Measurements from ENCODE around the gene NEO1.

The NEO1 gene

DNA sequence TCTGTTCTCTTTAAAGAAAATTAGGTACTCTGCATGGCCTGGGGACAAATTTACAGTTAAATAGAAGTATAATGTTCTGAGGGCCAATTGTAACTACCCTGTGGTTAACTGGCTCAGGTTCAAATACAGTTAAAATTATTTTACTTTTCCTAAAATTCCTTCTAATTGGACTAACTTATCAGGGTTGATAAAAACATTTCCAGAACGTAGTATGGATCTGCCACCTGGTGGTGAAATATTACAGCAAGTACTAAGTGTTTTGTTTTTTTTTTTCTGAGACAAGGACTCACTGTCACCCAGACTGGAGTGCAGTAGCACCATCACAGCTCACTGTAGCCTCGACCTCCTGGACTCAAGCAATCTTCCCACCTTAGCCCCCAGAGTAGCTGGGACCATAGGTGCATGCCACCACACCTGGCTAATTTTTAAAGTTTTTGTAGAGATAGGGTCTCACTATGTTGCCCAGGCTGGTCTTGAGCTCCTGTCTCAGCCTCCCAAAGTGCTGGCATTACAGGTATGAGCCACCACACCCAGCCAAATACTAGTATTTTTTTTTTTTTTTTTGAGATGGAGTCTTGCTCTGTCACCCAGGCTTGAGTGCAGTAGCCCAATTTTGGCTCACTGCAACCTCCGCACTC is 29.2 kb downstream of the NEO1 start:
- DNase-seq = peak; percentile 22 to 47

DNA sequence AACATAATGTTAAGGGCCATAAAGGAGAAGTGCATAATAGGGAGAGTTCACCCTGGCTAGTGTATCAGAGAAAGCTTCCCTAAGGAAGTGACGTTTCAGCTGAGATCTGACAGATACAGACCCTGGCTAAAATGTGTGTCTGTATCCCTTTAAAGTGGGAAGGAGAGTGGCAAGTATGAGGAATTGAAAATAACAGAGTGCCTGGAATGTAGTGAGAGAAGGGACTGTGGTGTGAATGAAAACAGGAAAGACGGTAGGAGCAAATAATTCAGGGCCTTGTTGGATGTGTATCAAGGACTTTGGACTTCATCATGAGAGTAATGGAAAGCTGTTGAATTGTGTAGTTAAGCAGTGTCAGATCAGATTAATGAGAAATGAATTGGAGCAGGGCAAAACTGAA is 30.5 kb downstream of the NEO1 start:
- DNase-seq = no peak

DNA sequence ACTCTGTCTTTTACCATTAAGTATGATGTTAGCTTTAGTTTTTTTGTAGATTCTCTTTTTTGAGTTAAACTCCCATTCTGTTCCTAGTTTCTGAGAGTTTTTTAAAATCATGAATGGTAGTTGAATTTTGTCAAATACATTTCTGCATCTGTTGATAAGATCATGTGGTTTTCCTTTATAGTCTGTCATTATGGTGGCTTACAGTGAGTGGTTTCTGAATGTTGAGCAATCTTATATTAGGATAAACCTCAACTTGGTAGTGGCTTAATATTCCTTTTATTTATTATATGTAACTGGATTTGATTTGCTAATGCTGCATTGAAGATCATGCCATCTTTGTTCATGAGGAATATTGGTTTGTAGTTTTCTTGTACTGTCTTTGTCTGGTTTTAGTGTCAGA is 34.8 kb downstream of the NEO1 start:
- DNase-seq = no peak

DNA sequence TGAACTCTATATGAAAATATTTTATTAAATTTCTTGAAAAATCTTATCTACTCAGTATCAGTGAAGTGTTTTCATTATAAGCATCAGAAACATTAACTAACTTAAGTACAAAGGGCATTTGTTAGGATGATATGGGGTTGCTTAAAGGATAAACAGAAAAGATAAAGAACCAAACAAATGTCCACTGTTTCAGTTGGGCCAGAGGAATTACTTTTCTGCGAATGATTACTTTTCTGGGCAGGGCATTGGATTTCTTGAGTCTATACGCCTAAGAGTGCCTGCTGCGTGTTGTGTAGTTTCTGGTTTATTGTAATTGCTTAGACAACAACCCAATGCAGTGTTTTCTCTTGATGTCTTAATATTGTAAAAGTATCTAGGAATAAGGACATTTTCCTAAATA is 52.8 kb downstream of the NEO1 start:
- no peak for DNase-seq

DNA sequence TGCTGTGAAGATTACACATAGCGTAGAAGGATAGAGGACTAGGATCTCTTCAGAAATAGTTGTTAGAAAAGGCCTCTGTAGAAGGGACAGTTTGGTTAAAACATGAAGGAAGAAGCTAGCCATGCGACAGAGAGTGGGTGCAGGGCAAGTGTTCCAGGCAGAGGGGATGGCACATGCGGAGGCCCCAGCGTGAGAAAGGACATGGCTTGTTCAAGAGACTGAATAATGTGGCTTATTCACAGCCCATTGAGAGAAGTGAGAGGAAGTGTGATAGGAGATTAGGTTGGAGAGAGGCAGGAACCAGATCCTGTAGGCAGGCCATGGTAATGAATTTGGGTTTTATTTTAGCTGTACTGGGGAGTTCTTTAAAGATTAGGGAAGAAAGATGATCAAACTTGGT is 56.4 kb downstream of the NEO1 start:
- DNase-seq = no peak

DNA sequence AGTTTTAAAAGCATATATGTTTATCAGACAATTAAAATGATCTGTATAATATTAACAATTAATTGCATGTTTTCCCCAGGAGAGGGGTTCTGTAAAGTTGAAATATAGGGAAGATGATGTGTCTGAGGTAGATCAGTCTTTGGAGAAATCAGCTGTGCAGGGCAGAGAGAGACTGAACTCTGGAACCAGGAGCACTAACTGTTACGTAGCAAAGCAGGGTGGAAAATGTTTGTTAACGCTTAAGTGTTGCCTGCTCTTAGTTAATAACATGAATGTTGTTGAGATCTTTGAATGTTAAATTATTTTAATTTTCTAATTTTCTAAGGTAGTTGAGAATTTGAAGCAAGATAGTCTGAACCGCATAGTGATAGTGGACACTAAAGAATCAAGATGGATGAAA is 57.5 kb downstream of the NEO1 start:
- DNase-seq = no peak

DNA sequence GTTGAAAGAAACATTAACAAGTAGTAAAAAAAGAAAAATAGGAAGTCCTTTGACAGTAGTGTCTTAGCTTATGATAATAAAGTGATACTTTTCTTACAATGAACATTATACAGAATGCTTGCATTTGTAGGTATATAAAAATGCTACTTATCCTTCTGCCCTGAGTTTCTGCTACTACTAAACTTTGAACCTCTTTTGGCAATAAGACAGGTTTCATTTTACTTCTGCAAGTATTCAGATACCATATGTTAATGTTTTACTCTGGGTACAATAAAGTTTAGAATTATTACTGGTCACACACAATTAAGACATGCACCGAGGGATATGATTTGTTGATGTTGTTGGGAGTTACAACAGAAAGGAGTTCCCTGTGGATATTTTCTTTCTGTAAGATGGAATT is 57.9 kb downstream of the NEO1 start:
- no peak for DNase-seq

DNA sequence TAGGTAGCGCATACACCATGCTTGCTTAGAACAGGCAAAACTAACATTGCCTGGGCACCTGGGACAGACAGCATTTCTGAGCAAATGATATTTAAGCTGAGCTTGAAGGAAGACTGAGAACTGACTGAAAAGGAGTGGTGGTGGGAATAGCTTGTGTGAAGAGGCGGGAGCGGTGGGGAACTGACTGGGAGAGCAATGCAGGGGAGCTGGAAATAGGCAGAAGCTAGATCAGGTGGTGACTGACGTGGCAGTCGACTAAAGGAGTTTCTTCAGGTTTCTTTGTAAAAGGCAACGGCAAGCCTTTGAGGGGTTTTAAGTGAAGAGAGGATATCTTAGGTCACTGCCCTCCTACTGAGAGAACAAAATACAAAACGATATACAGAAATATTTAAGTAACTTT is 61.8 kb downstream of the NEO1 start:
- no peak for DNase-seq

DNA sequence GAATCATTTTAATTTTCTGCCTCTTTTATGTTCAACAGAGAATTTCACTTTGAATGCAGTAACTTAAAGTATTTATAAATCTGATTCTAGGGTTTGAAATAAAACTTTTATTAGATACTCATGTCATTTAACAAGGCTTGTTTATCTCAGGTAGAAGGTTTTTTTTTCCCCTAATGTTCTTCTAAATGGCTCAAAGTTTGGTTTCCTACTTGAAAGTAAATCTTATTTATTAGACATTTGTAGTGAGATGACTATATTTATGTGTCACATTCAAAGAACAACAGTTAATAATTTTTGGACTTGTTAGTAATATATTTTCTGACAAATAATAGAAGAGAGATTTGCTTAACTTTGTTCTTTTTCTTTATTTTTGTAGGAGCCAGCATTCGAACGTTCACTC is 63.9 kb downstream of the NEO1 start:
- no peak for DNase-seq

DNA sequence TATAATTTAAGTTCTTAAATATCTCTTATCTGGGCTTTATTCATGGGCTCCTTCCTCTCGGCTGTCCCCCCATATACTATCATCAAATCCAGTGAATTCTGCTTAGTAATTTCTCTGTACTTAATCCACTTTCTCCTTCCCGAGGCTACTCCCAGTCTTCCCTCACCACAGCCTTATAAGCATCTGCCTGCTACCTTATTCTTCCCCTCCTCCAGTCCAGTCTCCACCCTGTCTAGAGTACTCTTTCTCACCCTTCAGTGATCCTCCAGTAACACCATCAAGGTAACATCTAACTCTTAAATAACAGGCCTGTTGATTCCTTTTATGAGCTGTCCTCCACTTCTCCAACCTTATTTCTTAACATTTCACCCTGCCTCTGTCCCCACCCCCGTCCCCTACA is 65.8 kb downstream of the NEO1 start:
- no peak for DNase-seq

DNA sequence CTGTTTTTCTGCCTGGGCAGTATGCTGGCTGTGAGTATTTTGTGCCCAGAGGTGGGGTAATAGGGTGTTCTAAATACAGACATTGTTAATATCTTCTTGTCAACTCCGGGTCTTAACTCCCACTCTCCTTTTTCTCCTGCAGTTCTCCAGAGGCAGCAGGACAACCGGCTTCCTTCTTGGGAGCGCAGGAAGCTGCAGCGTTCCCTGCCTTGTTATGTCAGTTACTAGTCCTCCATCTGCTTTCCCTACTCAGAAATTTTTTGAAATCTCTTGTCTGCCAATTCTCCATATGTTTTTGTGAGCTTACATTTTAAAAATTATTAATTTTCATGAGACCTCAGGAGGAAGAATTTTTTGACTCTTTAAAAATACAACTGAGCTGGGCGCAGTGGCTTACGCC is 67.2 kb downstream of the NEO1 start:
- DNase-seq = no peak

DNA sequence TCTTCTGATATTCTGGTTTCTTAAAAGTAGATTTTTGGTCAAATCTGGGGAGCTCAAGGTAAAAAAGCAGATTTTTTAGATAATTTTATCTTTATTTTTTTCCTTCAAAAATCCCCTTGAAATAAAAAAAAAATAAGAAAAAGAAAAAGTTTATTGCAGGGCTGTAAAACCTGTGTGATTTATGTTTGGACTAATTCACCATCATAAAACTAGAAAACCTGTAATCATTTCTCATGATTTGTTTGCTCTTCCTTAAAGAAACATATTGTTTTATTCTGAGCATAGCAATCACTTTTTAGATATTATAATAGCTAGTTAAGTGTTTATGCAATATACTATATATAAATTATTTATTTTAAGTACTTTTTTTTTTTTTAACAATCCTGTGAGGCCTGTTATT is 68.0 kb downstream of the NEO1 start:
- no peak for DNase-seq

DNA sequence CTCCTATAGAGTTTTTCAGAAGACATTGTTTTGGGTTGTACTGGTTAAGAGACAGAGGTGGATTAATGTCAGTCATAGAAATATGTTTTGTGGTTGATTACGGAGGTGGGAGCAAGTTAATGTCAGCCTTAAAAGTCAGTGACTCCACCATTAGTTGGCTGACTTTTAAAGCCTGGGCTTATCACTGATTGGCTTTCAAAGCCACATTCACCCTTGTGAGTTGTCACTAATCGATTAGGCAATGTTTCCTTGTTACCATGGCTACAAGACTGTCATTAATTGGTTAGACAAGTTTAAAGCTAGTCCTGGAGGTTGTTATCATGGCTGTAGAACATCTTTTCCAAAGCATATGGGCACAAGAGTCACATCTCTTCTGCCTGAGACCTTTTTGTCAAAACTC is 73.0 kb downstream of the NEO1 start:
- no peak for DNase-seq

DNA sequence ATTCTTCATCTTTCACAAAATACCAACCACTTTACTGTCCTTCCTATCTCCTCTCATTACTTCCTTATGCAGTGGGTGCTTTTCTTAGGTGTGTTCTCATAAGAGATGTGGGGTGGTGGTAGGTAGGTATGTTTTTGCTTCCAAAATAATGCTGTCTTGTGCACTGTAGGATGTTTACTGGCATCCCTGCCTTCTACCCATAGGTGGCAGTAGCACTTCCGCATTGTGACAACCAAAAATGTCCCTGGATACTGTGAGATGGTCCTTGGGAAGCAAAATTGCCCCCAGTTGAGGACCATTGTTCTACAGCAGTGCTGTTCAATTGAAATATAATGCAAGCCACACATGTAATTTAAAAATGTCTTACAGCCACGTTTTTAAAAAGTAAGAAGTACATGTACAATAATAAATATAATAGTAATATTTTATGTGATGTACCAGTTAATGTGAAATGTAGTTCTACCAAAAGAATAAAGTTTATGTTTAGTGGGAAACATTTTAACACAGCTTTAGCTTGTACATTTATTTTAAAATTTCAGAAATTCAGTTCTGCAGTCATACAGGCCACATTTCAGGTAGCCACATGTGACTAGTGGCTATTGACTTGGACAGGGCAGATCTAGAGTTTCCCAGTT is 75.2 kb downstream of the NEO1 start:
- peak; percentile 2 to 10 for DNase-seq

DNA sequence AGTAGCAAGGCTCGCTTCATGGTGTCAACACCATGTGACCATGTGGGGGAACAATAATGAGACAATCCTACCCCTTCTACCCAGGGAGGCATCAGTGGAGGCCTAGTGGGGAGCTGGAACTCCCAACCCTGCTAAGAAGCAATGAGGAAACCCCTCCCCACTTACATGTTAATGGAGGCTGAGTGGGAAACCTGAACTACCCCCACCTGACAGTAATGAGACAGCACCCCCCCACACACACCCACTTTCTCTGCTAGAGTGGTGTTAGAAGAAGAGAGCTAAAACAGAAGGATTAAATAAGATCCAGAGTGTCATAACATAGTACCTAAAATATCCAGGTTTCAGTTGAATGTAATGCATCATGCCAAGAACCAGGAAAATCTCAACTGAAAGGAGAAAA is 78.6 kb downstream of the NEO1 start:
- no peak for DNase-seq

DNA sequence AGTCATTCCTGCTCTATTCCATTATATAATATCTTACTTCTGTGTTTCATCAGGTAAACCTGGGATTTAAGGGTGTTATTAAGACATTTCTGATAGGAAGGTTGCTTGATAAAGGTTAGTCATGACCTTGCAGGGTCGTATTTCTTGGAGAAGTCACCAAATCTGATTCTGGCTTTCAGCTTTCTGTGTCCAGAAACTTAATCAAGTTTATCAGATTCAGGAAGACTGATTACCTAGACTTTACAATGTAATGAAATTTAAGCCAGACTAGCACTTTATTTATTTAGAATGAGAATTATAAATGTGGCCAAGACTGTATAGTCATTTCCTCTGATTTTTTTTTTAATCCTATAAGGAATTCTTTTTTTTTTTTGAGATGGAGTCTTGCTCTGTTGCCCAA is 81.9 kb downstream of the NEO1 start:
- DNase-seq = no peak

DNA sequence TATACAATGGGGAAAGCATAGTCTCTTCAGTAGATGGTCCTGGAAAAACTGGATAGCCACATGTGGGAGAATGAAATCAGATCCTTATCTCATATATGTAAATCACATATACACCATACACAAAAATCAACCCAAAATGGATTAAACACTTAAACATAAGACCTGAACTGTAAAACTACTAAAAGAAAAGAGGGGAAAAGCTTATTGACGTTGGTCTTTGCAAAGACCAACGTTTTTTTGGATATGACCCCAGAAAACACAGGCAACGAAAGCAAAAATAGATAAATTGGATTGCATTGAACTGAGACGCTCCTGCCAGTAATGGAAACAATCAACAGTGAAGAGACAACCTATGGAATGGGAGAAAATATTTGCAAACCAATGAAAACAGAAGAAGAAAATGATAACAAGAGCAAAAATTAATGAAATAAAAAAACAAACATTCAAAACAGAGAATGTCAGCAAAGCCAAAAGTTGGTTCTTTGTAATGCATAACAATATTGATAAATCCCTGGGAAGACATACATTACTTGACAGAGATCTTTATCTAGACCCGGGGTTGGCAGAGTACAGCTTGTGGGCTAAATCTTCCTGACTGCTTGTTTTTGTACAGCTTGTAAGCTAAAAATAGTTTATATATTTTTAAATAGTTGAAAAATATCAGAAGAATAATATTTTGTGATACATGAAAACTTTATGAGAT is 86.9 kb downstream of the NEO1 start:
- DNase-seq = no peak

DNA sequence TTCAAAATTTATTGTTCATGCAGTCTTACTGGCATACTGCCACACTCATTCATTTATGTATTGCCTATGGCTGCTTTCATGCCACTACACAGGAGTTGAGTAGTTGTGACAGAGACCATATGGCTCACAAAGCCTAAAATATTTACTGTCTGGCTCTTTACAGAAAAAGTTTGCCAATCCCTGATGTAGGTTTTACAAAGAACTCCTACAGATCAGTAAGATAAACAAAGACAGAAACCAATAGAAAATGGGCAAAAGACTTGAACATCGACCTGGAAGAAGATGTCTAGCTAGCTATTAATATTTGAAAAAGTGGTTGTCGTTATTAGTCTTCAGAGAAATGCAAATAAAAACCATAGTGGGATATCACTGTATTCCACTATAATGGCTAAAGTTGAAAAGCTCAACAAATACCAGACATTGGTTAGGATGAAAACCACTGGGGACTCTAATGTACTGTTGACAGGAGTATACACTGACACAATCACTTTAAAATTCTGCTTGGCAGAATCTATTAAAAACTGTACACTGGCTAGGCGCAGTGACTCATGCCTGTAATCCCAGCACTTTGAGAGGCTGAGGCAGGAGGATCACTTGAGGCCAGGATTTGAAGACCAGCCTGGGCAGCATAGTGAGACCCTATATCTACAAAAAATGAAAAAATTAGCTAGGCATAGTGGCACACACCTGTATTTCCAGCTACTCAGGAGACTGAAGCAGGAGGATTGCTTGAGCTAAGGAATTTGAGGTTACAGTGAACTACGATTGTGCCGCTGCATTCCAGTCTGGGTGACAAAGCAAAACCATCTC is 87.7 kb downstream of the NEO1 start:
- no peak for DNase-seq

DNA sequence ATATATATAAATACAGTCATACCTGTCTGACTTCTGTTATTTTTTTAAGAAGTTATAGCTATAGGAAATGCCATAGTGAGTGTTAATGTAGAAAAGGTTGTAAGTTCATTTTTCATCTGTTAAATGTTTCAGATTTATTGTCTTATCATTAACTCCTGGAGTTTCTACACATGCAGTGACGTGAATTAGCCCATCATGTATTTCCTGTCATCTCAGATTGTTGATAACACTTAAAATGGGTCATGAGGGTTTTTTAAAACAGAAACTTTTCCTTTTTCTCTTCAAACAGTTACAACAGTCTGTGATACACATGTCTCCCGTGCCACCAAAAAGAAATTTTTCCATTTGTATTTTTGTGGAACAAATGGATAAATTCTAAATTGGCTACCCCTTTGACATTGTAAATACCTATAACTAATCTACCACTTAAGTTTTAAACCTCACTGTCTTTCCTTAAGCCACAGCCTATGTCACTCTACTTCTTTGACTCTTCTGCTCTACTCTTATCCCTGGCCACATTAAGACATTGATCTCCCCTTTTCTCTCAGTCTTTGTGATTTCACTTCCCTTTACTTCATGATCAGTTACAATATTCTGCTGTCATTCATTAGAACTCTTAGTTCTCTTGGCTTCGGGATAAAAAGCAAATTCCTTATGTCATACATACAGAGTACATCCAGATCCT is 89.1 kb downstream of the NEO1 start:
- DNase-seq = no peak

DNA sequence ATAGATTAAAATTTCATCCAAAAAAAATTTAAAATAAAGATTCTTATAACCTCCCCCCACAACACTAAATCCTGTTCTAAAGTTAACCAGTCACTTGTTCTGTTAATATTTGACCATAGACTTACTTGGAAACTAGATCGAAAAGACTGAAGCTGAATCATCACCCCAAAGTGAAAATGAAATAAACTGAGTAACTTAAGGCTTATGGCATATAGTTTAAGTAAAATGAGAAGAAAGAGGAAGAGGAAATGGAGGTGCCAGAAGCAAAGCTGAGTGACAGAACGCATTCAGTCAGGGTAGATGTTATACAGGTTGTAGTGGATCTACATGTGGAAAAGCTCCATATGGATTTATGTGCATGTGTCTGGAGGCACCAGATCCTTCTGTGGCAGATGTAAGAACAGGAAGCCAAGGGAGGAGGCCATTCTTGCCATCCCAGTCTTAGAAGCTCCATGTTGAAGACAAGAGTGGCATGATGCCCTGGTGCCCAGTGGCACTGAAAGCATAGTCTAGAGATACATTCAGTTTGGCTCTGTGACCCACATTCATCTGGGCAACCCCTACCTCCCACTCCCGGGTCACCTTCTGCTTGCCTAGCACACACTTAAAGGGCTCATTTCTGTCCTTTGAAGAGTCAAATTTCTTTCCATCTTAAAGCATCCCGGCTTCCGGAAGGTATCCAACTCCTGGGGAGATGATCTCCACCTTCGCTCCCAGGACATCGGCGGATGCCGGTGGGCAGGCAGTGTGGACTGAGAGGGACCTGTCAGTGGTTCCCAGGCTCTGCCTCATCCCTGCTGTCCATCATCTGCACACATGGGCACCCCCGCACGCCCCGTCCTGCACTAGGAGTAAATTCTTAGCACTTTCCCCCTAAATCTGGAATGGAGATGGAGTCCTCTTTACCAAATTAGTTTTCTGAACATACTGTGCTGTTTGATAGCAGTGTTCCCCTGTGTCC is 90.8 kb downstream of the NEO1 start:
- DNase-seq = no peak

DNA sequence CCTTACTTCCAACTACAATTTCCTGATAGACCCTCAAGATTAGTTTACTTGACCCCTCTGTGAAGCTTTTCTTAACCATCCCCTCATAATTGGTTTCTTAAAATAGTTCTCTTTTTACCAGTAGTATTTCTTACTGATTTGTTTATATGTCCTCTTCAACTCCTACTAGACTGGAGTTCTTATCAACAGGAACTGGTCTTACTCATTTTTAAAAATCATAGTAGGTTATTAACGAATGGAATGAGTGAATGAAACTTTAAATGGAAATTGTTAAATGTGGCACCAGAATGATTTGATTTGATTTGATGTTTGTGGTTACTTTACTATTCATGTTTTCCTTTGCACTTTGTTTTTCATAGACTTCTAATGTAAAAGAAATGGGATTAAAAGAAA is 91.5 kb downstream of the NEO1 start:
- DNase-seq = no peak

DNA sequence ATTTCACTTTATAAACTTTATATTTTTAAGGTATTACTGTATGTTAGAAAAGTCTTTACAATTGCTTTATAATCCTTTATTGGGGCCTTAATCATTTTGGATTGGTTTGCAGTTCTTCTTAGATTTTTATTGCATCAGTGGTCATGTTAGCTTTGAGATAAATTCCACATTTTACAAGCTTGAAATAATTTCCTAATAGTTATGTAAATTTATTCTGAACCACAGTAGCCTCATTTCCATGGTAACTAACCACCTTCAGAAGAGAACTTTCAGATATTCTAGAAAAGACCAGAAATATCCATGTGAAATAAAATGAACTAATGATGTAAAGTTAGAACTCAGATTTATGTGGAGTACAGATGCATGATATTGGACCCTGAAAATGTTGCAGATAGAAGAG is 94.2 kb downstream of the NEO1 start:
- DNase-seq = no peak

Data from AML-193 (cell line).